LHCN-M2 (cell line): ENCODE measurements around the gene KCTD17. TPM values are rescaled to one million over a fixed set of nuclear protein-coding genes. Genes with fewer than 3 reads are reported as not detected.

Experiments
- DNase-seq: peaks from one replicate; pipeline ENCODE4 v3.0.0-alpha.2; 2012; ENCODE audit warnings: low read depth
- total RNA-seq: library from RNA; depleted of rRNA; stranded (reverse); fragments of >200 nt; gene quantifications from 2 replicates; pipeline ENCODE4 v1.2.3, GENCODE V29; 2014; rRNA removed

KCTD17 gene
- total RNA-seq, 1 experiment from 2014 or later = 35.1 TPM

- no peak for DNase-seq
Measured at GRCh38 chr22:37103656-37104452, 52.3 kb downstream of the KCTD17 start.

GRCh38 chr22:37105154-37105553 lies 53.6 kb downstream of the KCTD17 start:
- DNase-seq = no peak

- DNase-seq = no peak
Measured at GRCh38 chr22:37105990-37106389, 54.4 kb downstream of the KCTD17 start.

- no peak for DNase-seq
Measured at GRCh38 chr22:37107816-37108621, 56.5 kb downstream of the KCTD17 start.

GRCh38 chr22:37109242-37109917 lies 57.8 kb downstream of the KCTD17 start, which contains the start of gene TMPRSS6:
Gene TMPRSS6, minus strand, starts transcription at chr22:37109713. Its CDS starts 6,296 bp downstream, at chr22:37103417.
- no peak for DNase-seq

- DNase-seq = no peak
Measured at GRCh38 chr22:37111156-37111717, 59.7 kb downstream of the KCTD17 start.

- DNase-seq = no peak
Measured at GRCh38 chr22:37112084-37112728, 60.7 kb downstream of the KCTD17 start.

Other genes starting within 250 kb of the KCTD17 start
- not detected in 2 replicates for gene PVALB, start 234.7 kb upstream of the KCTD17 start, total RNA-seq
- not detected in 2 replicates for gene NCF4, start 190.7 kb upstream of the KCTD17 start, total RNA-seq
- not detected in 2 replicates for gene CSF2RB, start 138.1 kb upstream of the KCTD17 start, total RNA-seq
- gene TST, start 32.3 kb upstream of the KCTD17 start, total RNA-seq = 17.6 and 18.4 TPM in 2 replicates
- 46.4 and 61.3 TPM in 2 replicates for gene MPST, start 32.0 kb upstream of the KCTD17 start, total RNA-seq
- not detected in 2 replicates for gene TMPRSS6, start 58.0 kb downstream of the KCTD17 start, total RNA-seq
- not detected in 2 replicates for gene IL2RB, start 98.2 kb downstream of the KCTD17 start, total RNA-seq
- gene C1QTNF6, start 136.5 kb downstream of the KCTD17 start, total RNA-seq = 2.2 and 3.2 TPM in 2 replicates
- gene SSTR3, start 160.7 kb downstream of the KCTD17 start, total RNA-seq = not detected in 2 replicates
- 0.69 and 1.1 TPM in 2 replicates for gene RAC2, start 192.5 kb downstream of the KCTD17 start, total RNA-seq
- not detected in 2 replicates for gene CYTH4, start 230.8 kb downstream of the KCTD17 start, total RNA-seq